GOT3 (cell line): ENCODE measurements around the gene TMEM182.

Source experiments
- DNase-seq: peaks from one replicate; lab custom pipeline; 2025; ENCODE audit warnings: mixed read lengths; lab: John Stamatoyannopoulos, UW

TMEM182 gene

GRCh38 chr2:102761763-102762162 is at the start of gene TMEM182:
Gene TMEM182, plus strand, starts transcription at chr2:102762031. Its CDS starts 187 bp downstream, at chr2:102762218.
- DNase-seq, result no peak

- DNase-seq, result no peak
These were observed 44.4 kb upstream of the TMEM182 start for GRCh38 chr2:102717308-102718018.

- DNase-seq, result no peak
These were observed 43.2 kb upstream of the TMEM182 start for GRCh38 chr2:102718387-102719316.

GRCh38 chr2:102724016-102724490 is 37.8 kb upstream of the TMEM182 start:
- DNase-seq, result no peak

- no peak for DNase-seq
These were observed 37.3 kb upstream of the TMEM182 start for GRCh38 chr2:102724553-102724952.

GRCh38 chr2:102726128-102727087 is 35.4 kb upstream of the TMEM182 start:
- no peak for DNase-seq

- DNase-seq, result no peak
These were observed 26.3 kb upstream of the TMEM182 start for GRCh38 chr2:102735416-102736109.

GRCh38 chr2:102736110-102736409 is 25.8 kb upstream of the TMEM182 start:
- DNase-seq, result no peak

- DNase-seq, result peak; percentile 32
These were observed 25.1 kb upstream of the TMEM182 start for GRCh38 chr2:102736410-102737409.

- DNase-seq, result no peak
These were observed 24.4 kb upstream of the TMEM182 start for GRCh38 chr2:102737431-102737830.

GRCh38 chr2:102743259-102743658 is 18.6 kb upstream of the TMEM182 start:
- no peak for DNase-seq

- no peak for DNase-seq
These were observed 13.7 kb upstream of the TMEM182 start for GRCh38 chr2:102748107-102748506.

- DNase-seq, result no peak
These were observed 11.9 kb upstream of the TMEM182 start for GRCh38 chr2:102749938-102750337.

GRCh38 chr2:102753563-102754159 is 8.2 kb upstream of the TMEM182 start:
- no peak for DNase-seq

GRCh38 chr2:102754456-102755145 is 7.2 kb upstream of the TMEM182 start:
- no peak for DNase-seq

- no peak for DNase-seq
These were observed 6.5 kb upstream of the TMEM182 start for GRCh38 chr2:102755284-102755683.

GRCh38 chr2:102758439-102758838 is 3.4 kb upstream of the TMEM182 start:
- no peak for DNase-seq

GRCh38 chr2:102764083-102764482 is 2.3 kb downstream of the TMEM182 start:
- DNase-seq, result no peak

GRCh38 chr2:102765061-102765460 is 3.2 kb downstream of the TMEM182 start:
- no peak for DNase-seq
